Testis (tissue), 3 donors: ENCODE measurements around the gene SHROOM3. TPM values are rescaled to one million over a fixed set of nuclear protein-coding genes. Genes with fewer than 3 reads are reported as not detected.
"Not testable (repeated sequence)": the region's sequence is repeated elsewhere in the genome, so short reads cannot be mapped to it uniquely, and the experiment has no call there.

Experiments used
- DNase-seq: peaks from one replicate; pipeline ENCODE4 v3.0.0-alpha.2; 2019
- H3K27ac ChIP-seq, 2 donors: fragments of 200-600 bp; sonication (generic); one replicate each; pipeline ENCODE4 v1.5.1; 2019
- H3K27me3 ChIP-seq: fragments of 200-600 bp; sonication (generic); one replicate; pipeline ENCODE4 v1.5.1; 2019
- H3K36me3 ChIP-seq: fragments of 200-600 bp; sonication (generic); one replicate; pipeline ENCODE4 v1.5.1; 2017; ENCODE audit warnings: low read depth; ENCODE audit errors: missing control alignments
- H3K4me1 ChIP-seq: fragments of 200-600 bp; sonication (generic); one replicate; pipeline ENCODE4 v1.5.1; 2019
- H3K4me3 ChIP-seq, 2 donors: fragments of 200-600 bp; sonication (generic); one replicate each; pipeline ENCODE4 v1.5.1; 2017 to 2019
- H3K9me3 ChIP-seq: fragments of 200-600 bp; sonication (generic); one replicate; pipeline ENCODE4 v1.5.1; 2017
- POLR2A ChIP-seq: fragments of 450-650 bp; IDR thresholded peaks from one replicate; pipeline ENCODE4 v1.6.1; 2017; ENCODE audit warnings: antibody characterized with exemption, mild to moderate bottlenecking, moderate library complexity
- WGBS, 2 donors: methylation state at CpG; one replicate each; pipeline ENCODE4 v1.1.5; 2018; 5-methylcytosine and 5-hydroxymethylcytosine counted together
- intact Hi-C: fragments of 100-400 bp; cut with DNase I; formaldehyde crosslinking; loops from one replicate; pipeline ENCODE4 v1.15.1; 2023; ENCODE audit warnings: low total_unique reads
- polyA plus RNA-seq: library from polyadenylated mRNA; stranded (reverse); fragments of 350-450 nt; fragmentation: Illumina TruSeq; extraction: RNeasy Lipid Tissue Mini Kit (QIAGEN cat#74804); gene quantifications from one replicate; pipeline ENCODE4 v1.2.3, GENCODE V29; 2014; ENCODE audit warnings: low read depth, low replicate concordance; ENCODE audit not compliant: insufficient read depth
- total RNA-seq, 2 donors: library from RNA; depleted of rRNA; stranded (reverse); fragments of >200 nt; gene quantifications; one replicate each; pipeline ENCODE4 v1.2.3, GENCODE V29; 2016
- TF ChIP-seq, protein P1 (sequence below), 3 experiments: fragments of 450-650 bp in 2 of 3; fragments of 200-600 bp in 1 of 3; sonication (generic) in 1 of 3; IDR thresholded peaks; one replicate each; pipeline ENCODE4 v1.5.1; 2016 to 2019; ENCODE audit warnings: antibody characterized with exemption in 3 of 3, mild to moderate bottlenecking in 2 of 3, moderate library complexity in 1 of 3

Gene SHROOM3
- total and polyA plus RNA-seq, 3 donors from 2014 or later = 3.9 to 7.2 (median 6.4) TPM

DNA sequence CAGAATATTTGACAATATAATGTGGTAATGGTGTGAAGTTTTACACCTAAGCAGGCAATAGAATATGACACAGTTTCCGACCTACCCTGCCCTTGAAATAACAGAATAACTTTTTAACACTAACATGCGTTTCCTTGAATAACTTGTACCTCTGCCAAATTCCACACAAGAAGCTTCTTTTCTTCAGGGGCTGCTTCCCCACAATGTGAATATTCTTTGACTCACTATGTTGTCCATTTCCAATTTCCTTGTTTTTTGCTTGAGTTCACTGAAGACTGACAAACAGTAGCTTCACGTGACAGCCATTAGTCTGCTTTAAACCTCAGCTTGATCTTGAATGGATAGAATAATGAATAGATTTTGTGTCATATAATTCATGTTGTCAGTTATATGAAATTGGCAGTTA lies 14.3 kb downstream of the SHROOM3 start:
- no peak overlapping the region for H3K4me3 ChIP-seq
- no peaks in the 10 kb centered on the region for H3K36me3 ChIP-seq
- 43 to 46% methylated on average over 3 of the region's 3 CpGs for WGBS, 2 donors
- intact Hi-C loops = no loop called here
- H3K4me1 ChIP-seq = no peaks in the 10 kb centered on the region
- no peak overlapping the region for H3K27ac ChIP-seq
- TF ChIP-seq POLR2A = no peak
- TF ChIP-seq, protein P1, sequence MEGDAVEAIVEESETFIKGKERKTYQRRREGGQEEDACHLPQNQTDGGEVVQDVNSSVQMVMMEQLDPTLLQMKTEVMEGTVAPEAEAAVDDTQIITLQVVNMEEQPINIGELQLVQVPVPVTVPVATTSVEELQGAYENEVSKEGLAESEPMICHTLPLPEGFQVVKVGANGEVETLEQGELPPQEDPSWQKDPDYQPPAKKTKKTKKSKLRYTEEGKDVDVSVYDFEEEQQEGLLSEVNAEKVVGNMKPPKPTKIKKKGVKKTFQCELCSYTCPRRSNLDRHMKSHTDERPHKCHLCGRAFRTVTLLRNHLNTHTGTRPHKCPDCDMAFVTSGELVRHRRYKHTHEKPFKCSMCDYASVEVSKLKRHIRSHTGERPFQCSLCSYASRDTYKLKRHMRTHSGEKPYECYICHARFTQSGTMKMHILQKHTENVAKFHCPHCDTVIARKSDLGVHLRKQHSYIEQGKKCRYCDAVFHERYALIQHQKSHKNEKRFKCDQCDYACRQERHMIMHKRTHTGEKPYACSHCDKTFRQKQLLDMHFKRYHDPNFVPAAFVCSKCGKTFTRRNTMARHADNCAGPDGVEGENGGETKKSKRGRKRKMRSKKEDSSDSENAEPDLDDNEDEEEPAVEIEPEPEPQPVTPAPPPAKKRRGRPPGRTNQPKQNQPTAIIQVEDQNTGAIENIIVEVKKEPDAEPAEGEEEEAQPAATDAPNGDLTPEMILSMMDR (IDR thresholded peaks at IDR 0.05) = no peak
- H3K9me3 ChIP-seq = no peaks in the 10 kb centered on the region
- DNase-seq = no peak
- no peaks in the 10 kb centered on the region for H3K27me3 ChIP-seq

DNA sequence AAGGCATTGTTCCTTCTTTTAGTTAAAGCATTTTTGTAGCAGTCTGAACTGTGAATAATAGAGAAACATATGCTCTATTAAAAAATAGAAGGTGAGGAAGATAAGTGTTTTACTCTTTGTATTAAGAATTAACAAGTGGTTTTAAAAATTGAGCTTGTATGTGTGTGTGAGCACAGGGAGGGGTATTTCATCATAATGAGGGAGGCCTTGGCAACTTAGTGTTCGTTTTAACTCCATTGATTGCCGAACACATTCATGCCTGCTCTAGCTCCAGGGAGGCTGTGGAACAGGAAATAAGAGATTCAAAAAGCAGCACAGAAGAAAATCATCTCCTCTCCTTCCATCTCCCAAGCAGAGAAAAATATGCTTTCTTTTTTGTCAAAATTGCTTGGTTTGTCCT lies 14.8 kb downstream of the SHROOM3 start:
- H3K4me3 ChIP-seq = no peak overlapping the region
- no peaks in the 10 kb centered on the region for H3K9me3 ChIP-seq
- TF ChIP-seq, protein P1 (IDR thresholded peaks at IDR 0.05) = no peak
- TF ChIP-seq POLR2A = no peak
- 55 to 58% methylated on average over 2 of the region's 2 CpGs for WGBS, 2 donors
- no peak overlapping the region for H3K27ac ChIP-seq
- no peaks in the 10 kb centered on the region for H3K4me1 ChIP-seq
- intact Hi-C loops = no loop called here
- no peaks in the 10 kb centered on the region for H3K27me3 ChIP-seq
- H3K36me3 ChIP-seq = no peaks in the 10 kb centered on the region
- DNase-seq = no peak

DNA sequence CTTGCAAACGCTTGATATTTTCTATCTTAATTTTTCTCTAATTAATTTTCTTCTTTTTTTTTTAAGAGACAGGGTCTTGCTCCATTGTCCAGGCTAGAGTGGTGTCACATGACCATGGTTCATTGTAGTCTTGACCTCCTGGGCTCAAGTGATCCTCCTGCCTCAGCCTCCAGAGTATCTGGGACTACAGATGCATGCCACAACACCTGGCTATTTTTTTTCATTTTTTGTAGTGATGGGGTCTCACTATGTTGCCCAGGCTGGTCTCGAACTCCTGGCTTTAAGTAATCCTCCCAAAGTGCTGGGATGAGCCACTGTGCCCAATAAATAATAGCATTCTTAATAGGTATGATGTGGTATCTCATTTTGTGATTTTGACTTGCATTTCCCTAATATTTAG lies 18.2 kb downstream of the SHROOM3 start:
- Histone ChIP-seq H3K4me1 (no peaks in the 10 kb centered on the region), H3K4me3 (no peak overlapping the region), H3K36me3 (no peaks in the 10 kb centered on the region), H3K27me3 (no peaks in the 10 kb centered on the region), H3K27ac (no peak overlapping the region), H3K9me3 (no peaks in the 10 kb centered on the region)
- 85 to 94% methylated on average over 2 of the region's 2 CpGs for WGBS, 2 donors
- DNase-seq = no peak
- intact Hi-C loops = no loop called here
- TF ChIP-seq POLR2A = no peak
- TF ChIP-seq, protein P1 (IDR thresholded peaks at IDR 0.05) = no peak

DNA sequence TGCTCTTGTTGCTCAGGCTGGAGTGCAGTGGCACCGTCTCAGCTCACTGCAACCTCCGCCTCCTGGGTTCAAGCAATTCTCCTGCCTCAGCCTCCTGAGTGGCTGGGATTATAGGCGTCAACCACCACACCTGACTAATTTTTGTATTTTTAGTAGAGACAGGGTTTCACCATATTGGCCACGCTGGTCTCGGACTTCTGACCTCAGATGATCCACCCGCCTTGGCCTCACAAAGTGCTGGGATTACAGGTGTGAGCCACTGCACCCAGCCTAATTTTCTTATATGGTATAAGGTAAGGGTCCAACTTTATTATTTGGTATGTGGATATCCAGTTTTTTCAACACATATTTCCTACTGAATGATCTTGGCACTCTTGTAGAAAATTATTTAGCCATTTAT lies 19.0 kb downstream of the SHROOM3 start:
- H3K27me3 ChIP-seq, H3K36me3 ChIP-seq, H3K9me3 ChIP-seq, H3K4me3 ChIP-seq, DNase-seq, intact Hi-C loops, H3K4me1 ChIP-seq, H3K27ac ChIP-seq: not testable (repeated sequence)
- WGBS, 2 donors = 88 to 99% methylated on average over 6 of the region's 6 CpGs

DNA sequence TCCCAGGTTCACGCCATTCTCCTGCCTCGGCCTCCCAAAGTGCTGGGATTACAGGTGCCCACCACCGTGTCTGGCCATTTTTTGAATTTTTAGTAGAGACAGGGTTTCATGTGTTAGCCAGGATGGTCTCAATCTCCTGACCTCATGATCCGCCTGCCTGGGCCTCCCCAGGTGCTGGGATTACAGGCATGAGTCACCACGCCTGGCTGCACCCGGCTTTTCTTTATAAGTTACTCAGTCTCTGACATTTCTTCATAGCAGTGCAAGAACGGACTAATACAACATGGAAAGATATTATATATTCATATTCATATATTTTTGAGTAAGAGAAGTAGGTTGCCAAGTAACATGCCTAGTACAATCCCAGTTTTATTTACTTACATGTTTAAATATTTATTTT lies 22.9 kb downstream of the SHROOM3 start:
- Histone ChIP-seq H3K27ac (no peak overlapping the region), H3K4me1 (no peaks in the 10 kb centered on the region), H3K27me3 (no peaks in the 10 kb centered on the region), H3K36me3 (no peaks in the 10 kb centered on the region), H3K4me3 (no peak overlapping the region), H3K9me3 (no peaks in the 10 kb centered on the region)
- WGBS, 2 donors = 71 to 73% methylated on average over 7 of the region's 7 CpGs
- TF ChIP-seq, protein P1 (IDR thresholded peaks at IDR 0.05) = no peak
- TF ChIP-seq POLR2A = no peak
- DNase-seq = no peak
- intact Hi-C loops = no loop called here
